GM18526 (cell line): ENCODE results near the gene LSG1.
A peak's percentile ranks its signal among the peaks of the same experiment; 100 is the strongest.

Source experiments
- POLR2A ChIP-seq: IDR thresholded peaks from 3 replicates; pipeline ENCODE4 v1.6.1; 2011; ENCODE audit not compliant: insufficient read length; ENCODE audit errors: extremely low read depth

LSG1 gene

DNA sequence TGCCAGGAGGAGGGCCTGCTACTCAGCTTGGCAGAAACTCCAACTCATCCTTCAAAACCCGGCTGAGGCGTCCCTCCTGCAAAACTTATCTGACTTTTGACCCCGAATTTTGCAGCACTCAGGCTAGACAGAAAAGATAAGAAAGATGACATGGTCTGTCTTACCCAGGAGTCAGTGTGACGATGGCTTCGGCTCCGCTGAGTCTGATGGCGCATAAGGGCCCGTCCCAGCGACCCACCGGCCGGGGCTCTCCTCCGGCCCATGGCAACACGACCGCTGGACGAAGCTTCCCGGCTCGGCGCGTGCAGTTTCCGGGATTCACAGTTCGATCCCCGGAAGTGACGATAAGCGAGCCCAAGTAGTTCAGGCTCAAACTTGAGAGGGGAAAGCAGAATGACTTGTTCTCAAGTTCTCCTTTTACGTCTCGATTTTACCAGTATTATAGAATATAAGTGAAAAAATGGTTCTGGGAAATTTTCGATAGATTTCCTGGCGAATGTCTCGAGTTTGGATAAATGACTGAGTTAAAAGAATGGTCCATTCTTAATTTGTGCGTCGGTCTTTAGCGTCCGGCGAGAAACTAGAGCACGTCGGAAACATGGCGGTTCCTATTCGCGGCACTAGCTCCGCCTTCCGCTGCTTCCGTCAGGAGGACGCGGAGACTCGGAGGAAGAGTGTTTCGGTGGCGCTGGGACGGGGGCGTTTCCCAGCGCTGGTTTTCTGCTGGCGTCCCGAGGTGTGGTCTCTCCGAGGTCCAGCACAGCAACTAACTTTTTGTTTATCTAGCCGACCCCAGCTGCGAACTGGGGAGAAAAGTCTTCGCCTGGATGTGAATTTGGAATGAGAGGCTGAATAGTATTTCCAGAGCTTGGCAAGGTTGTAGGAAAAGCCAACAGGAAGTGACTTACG, at the start of gene LSG1:
Gene LSG1 (minus strand): TSS at position 292 of the 909 bp plus-strand sequence. CDS start 29 bp downstream, at position 263.
- TF ChIP-seq POLR2A: peak; percentile 70

DNA sequence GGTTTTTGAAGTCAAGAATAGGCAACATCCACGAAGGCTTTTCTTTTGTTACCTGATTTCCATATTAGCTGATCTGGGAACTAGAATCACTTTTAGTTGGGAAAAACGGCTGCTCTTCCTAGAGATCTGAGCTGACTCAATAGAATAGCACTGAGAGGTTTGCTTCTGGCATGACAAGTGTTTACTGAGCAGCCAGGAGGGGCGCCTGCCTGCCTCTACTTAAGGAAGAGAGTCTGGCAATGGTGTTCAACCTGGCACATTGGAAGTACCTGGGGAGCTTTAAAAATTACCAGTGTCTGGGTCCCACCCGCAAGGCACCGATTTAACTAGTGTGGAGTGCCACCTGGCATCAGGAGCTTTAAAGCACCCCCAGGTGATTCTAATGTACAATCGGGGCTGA, 48.1 kb upstream of the LSG1 start:
- TF ChIP-seq POLR2A: no peak

DNA sequence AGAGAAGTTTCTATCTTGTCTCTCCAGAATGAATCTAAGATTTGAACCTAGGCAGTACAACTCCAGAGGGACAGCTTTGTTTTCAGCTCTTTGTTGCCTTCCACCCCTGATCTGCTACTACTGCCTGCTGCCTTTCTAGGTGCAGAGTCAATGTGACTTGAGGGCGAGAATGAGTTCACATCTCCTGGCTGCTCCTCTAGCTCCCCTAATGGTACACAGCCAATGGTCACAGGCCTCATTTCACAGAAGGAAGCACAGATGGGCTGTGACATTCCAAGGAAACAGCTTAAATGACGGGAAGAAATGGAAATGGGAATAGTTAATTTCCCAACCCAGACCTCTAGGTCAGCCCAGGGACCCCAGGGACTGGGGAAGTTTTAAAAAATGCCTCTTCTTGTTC, 46.1 kb upstream of the LSG1 start:
- TF ChIP-seq POLR2A: no peak

DNA sequence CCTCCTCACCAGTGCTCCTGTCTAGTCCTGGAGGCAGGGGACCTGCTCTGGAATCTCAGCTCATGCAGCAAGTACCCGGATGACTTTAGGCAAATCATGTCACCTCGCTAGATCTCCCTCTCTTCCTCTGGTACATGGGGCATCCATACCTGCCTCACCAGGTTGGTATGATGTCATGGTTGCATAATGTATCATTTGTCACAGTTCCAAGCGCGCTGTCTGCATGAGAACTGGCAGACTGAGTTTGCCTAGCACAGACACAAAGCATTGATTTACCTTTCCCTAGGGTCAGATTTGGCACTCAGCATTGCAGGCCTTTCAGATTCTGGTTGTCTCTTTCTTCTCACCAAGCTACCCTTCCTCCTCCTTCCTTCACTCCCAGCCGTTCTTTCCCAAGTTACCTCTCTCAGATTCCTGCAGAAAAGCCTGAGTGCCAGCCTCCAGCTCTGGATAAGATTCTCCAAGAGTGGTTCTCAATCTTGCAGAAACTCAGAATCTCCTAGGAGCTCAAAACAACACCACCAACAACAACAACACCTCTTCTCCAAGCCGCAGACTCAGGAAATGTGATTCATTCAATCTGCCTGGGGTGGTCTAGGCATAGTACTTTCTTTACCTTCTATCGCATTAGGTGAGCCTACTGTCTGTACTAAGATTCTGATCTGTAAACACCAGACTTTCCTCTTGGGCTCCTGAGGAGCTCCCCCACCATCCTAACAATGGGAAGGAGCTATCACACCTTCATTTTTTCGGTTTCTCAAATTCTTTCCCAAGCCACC, 43.2 kb upstream of the LSG1 start:
- TF ChIP-seq POLR2A: no peak

DNA sequence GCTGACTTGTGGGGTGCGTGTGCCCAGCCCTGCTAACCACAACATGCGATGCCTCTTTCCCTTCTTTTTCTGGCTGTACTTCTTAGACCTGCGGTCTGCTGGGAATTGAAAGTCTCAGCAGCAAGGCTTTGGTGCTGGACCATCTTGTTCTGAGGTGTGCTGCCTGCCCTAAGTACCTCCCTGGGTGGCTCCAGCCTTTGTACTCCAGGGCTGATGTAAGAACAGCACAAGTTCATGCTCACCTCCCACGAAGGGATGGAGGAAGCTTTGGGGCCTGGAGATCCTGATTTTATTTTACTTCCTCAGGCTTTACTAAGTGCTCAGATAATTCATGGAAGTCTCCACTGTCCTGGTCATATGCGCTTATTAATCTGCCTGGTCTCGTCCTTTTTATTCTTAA, 42.6 kb upstream of the LSG1 start:
- TF ChIP-seq POLR2A: no peak

DNA sequence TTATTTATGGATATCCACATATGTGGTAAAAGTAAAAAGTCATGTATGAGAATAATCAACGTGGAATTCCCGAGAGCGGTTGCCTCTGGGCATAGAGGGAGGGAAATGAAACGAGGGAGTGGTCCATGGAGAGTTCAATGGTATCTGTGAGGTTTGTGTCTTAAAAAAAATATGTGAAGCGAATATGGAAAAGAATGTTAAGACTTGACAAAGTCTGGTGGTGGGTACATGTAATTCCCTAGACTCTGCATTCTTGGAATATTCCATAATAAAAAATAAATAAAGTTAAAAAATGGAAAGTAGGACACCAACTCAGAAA, 42.1 kb upstream of the LSG1 start:
- no peak for TF ChIP-seq POLR2A

DNA sequence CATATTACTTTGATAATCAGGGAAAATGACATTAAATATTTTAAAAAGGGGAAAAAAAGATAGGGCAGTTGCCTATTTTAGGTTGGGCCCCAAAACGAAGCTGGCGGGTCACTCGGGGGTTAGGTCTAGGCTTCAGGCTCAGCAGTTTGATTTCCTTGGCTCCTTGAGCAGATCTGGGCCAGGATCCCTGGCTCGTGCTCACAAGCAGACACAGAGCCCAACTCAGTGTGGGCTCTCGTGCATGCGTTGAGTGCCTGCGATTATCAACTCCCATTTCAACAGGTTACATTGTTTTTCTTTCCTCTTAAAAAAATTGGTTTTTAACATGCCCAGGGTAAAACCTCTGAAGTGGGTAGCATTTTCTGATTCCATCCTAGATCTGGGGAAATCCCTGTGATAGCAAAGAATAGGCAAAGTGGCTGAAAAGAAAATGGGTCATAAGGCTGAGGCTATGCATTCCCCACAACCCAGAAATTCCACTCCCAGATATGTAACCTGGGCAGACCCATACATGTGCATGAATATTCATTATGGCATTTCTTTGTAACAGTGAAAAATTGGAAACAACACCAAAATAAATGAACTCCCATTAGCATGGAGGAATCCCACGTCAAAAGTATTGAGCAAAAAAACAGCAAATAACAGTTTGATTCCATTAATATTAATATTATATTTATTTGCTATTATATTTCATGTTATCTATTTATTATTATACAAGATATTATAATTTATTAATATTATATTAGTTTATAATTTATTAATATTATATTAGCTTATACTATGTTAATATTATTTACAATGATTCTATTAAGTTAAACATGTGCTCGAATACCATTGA, 41.5 kb upstream of the LSG1 start:
- no peak for TF ChIP-seq POLR2A

DNA sequence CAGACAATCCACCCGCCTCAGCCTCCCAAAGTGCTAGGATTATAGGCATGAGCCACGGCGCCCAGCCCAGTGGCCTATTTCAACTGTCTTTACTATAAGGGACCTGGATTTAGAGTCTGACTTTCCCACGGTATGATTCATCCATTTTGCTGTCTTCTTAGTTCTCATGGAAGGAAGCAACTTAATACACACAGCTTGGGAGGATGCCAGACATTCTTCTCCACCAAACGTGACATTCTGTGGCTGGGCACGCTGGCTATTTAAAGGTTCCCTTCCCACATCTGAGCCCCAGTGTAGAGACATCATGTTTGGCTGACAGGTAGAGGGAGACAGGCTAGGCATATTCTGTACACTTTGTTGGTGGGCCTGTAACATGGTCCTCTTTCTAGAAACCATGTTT, 39.9 kb upstream of the LSG1 start:
- no peak for TF ChIP-seq POLR2A

DNA sequence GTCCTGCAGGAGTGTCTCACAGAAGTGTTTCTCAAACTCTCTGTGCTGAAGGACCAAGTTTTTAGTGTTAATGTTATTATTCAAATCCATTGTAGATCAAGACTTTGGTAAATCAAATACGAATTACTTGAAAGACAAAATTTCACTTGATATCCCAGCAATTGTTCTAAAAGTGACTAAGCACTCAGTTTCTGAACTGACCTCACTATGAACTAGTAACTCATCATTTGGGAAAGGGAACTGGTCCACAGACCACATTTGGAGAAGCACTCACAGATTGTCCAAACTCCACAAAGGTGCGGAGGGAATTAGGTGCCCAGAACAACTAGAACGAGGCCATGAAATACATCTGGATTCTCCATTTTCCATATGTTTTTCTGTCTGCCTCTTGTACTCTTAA, 39.3 kb upstream of the LSG1 start:
- no peak for TF ChIP-seq POLR2A

DNA sequence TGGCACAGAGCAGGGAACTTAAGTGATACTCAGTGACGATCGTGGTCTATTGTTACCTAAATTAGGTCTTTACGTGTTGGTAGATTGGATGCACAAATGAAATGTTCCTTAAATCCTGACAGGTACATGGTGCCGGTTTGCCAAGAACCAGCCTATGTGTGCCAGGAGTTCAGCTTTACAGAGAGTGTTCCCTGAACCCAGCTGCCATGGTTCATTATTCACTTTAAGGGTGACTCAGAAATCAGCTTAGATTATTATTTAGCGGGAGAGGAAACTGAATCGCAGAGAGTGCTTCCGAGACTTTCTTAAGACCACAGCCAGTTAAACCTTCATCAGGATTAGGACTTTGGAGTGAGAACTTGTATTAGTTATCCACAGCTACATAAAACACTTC, 35.2 kb upstream of the LSG1 start:
- TF ChIP-seq POLR2A: no peak

DNA sequence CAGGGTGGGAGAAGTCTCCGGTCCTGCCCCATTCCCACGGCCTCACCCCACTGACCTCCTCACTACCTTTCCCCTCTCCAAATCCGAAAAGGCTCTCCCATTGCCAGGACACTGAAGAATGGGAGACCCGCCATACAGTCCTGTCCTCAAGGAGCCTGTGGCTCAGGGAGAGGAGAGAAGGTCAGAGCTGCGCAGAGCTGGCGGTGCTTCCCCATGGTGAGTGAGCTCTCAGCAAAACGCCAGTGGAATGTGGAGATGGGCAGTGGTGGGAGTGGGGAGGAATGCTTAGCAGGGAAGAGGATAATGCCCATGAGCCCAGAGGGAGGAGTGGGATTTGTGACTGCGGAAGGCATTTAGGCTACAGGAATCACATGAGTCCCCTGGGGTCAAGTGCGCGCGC, 33.8 kb upstream of the LSG1 start:
- TF ChIP-seq POLR2A: no peak

DNA sequence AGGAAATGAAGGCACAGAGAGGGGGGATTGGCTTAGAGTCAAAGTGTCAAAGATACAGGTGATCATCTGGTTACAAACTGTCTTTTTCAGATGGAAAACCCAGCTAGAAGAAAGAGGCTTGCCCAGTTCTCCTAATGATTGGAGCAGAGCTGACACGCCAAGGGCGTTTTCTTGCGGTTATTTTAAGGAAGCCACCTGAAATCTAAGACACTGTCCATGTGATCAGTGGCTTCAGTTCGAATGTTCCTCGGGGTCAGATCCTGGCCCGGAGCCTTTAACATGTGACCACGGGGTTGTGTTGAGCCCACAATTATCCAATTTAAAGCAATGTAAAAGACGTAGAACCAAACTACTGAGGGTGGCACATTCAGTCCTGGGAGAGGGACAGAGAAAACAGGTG, 33.2 kb upstream of the LSG1 start:
- no peak for TF ChIP-seq POLR2A

DNA sequence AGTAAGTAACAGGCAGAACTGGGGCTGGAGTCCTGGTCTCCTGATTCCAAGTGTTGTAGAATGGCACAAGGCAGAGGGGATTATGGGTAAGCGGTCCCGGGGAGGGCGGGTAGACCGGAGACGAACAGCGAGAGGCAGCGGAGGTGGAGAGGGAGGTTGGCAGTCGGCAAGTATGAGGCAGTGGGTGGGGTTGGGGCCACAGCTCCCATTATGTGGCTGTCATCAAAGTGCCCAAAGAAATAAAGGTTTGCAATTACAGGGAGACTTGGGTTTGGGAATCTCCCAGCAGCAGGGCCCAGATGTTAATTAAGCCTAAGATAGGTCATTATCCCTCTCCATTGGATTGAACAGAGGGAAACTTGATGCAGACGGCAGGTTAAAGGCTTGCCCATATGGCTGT, 30.6 kb upstream of the LSG1 start:
- no peak for TF ChIP-seq POLR2A

DNA sequence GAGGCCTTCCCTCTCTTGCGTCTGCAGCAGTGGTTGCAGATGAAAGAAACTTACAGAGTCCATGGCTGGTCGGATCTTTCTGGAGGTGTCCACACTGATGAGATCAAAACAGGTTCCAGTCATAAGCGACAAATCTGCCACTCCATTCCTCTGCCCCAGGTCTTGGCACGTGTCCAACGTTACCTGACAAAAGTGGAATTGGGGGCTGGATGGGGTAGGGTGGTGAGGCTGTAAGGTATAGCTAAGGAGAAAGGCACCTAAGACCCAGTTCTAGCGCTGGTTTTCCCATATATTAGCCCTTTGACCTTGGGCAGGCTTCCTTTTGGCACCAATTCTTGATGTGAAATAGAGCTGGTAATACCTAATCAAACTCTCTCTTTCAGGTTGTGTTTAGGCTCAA, 24.7 kb upstream of the LSG1 start:
- TF ChIP-seq POLR2A: no peak

DNA sequence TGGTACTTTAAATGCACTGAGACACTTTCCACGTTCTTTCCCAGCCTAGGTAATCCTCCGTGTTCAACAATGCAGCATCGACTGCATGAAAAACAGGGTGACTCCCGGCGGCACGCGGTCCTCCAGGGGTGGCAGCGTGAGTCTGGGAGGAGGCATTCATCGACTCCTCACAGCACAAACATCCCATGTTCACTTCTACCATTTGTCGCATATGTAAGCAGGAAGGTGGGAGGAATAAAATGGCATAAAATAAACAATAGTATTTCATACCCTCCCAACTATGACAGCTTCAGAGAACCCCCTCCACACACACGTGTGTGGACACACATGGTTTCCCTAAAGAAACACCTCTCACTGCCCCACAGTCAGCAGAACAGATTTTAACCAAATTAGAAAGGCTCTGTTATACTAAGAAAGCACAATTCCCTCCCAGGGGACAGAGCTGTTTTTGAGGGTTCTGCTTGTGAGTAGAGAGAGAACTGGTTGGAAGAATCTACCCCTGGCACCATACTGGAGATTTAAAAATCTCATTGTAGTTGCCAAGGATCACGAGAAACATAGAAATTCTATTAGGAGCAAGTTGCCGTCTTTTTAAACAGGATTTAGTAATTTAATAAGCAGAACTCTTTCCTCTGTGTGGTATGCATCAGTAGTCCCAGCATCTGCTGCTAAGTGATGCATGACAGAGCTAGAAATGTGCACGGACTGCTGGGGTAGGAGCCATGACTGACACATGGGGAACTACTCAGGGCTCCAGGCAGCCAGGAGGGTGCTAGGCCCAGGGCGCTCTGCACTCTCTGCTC, 19.7 kb upstream of the LSG1 start:
- no peak for TF ChIP-seq POLR2A
